Ovary (tissue), 9 donors: ENCODE measurements around the gene KDF1. TPM values are rescaled to one million over a fixed set of nuclear protein-coding genes. Genes with fewer than 3 reads are reported as not detected.
A peak's percentile ranks its signal among the peaks of the same experiment; 100 is the strongest.

Experiments
- DNase-seq, 5 donors: peaks; one replicate each; pipeline ENCODE4 v3.0.0-alpha.2; 2019 to 2020
- H3K27ac ChIP-seq, 2 donors: fragments of 200-600 bp; one replicate each; pipeline versions ENCODE4 v1.5.1 to v1.8.0; 2019 to 2022
- H3K27me3 ChIP-seq: fragments of 200-600 bp; one replicate; pipeline ENCODE4 v1.8.0; 2022
- H3K36me3 ChIP-seq: fragments of 200-600 bp; sonication (generic); one replicate; pipeline ENCODE4 v1.5.1; 2019
- H3K4me1 ChIP-seq: one replicate; pipeline ENCODE4 v1.8.1; 2013; ENCODE audit warnings: mild to moderate bottlenecking, moderate library complexity; ENCODE audit not compliant: insufficient read depth
- H3K4me3 ChIP-seq: fragments of 200-600 bp; sonication (generic); one replicate; pipeline ENCODE4 v1.5.1; 2017
- H3K9me3 ChIP-seq, 2 donors: fragments of 200-600 bp in 1 of 2; sonication (generic) in 1 of 2; one replicate each; pipeline versions ENCODE4 v1.5.1 to v1.8.1; 2013 to 2019; ENCODE audit warnings: mild to moderate bottlenecking in 1 of 2, moderate library complexity in 1 of 2
- CTCF ChIP-seq, 3 donors: fragments of 450-650 bp in 2 of 3; fragments of 200-600 bp in 1 of 3; IDR thresholded peaks; one replicate each; pipeline versions ENCODE4 v1.5.1 to v1.8.0; 2016 to 2022; ENCODE audit warnings: antibody characterized with exemption in 3 of 3, mild to moderate bottlenecking in 1 of 3
- EP300 ChIP-seq: sonication (generic); formaldehyde crosslinking; IDR thresholded peaks from one replicate; pipeline ENCODE4 v1.6.1; 2017; ENCODE audit warnings: antibody characterized with exemption
- POLR2A ChIP-seq: fragments of 450-650 bp; IDR thresholded peaks from one replicate; pipeline ENCODE4 v1.6.1; 2017; ENCODE audit warnings: antibody characterized with exemption, mild to moderate bottlenecking, moderate library complexity
- WGBS, 3 donors: extraction: QIAGEN DNeasy Blood & Tissue Kit in 1 of 3; methylation state at CpG; one replicate each; pipeline versions ENCODE4 v1.1.5 to v1.1.7; 2013 to 2017; 5-methylcytosine and 5-hydroxymethylcytosine counted together
- intact Hi-C, 4 donors: fragments of 100-400 bp; cut with DNase I; formaldehyde crosslinking; loops; one replicate each; pipeline versions ENCODE4 v1.11.0 to v1.15.1; 2022 to 2023
- polyA plus RNA-seq, 2 donors: library from polyadenylated mRNA; stranded (reverse); fragments of 200-250 nt in 1 of 2; fragments of 350-450 nt in 1 of 2; fragmentation: Illumina TruSeq in 1 of 2; extraction: RNeasy Lipid Tissue Mini Kit (QIAGEN cat#74804) in 1 of 2; gene quantifications; one replicate each; pipeline ENCODE4 v1.2.3, GENCODE V29; 2013 to 2014
- total RNA-seq, 7 donors: library from RNA; depleted of rRNA in 2 of 7; stranded (reverse); fragments of >200 nt in 2 of 7; fragmentation: NEBNext Ultra II Directional in 3 of 7; extraction: Animal tissue kit (Norgen Biotek cat#: 25700) in 3 of 7; gene quantifications; one replicate each; pipeline versions ENCODE4 v1.1.0 to v1.2.4, GENCODE V29; 2016 to 2023
- donor health status: DM: no; HTN: no; CAD: no; lungs with moderate emphysema.
- donor health status: DM: no; HTN: no; CAD: no.
- donor health status: Bipolar disorder and iron deficiency.
- donor health status: DM: yes; HTN: yes; CAD: no.
- donor health status: DM: no; HTN: no; CAD: no.
- donor health status: DM: yes; HTN: yes; CAD: no.

The KDF1 gene
- total and polyA plus RNA-seq, 9 donors = 0.08 to 11.0 (median 0.60) TPM; not detected in 4

- intact Hi-C loops = loop anchor here in 3 of 4 donors (5.0 kb wide), 3 partner anchors 44 to 99 kb away; no protein-coding TSS in a partner anchor
- Histone ChIP-seq H3K9me3 (no peaks in the 10 kb centered on the region), H3K27ac (no peak overlapping the region), H3K4me1 (peaks cover 13% of the 10 kb centered on the region), H3K27me3 (no peaks in the 10 kb centered on the region), H3K4me3 (no peak overlapping the region), H3K36me3 (no peaks in the 10 kb centered on the region)
- DNase-seq = no peak
- WGBS, 3 donors = 80 to 89% (median 89%) methylated on average over 11 of the region's 11 CpGs
- TF ChIP-seq CTCF (IDR thresholded peaks at IDR 0.05) (no peak), EP300 (no peak), POLR2A (no peak)
Measured at GRCh38 chr1:26998429-26999300, 38.4 kb upstream of the KDF1 start.

GRCh38 chr1:26996665-26997064, 36.4 kb upstream of the KDF1 start:
- 70 to 77% (median 74%) methylated on average over 4 of the region's 4 CpGs for WGBS, 3 donors
- no peaks in the 10 kb centered on the region for H3K9me3 ChIP-seq
- intact Hi-C loops = loop anchor here in 3 of 4 donors (5.0 kb wide), 3 partner anchors 46 to 101 kb away; no protein-coding TSS in a partner anchor
- H3K27me3 ChIP-seq = no peaks in the 10 kb centered on the region
- H3K4me3 ChIP-seq = no peak overlapping the region
- H3K27ac ChIP-seq = no peak overlapping the region
- TF ChIP-seq POLR2A = no peak
- no peak for TF ChIP-seq EP300
- TF ChIP-seq CTCF (IDR thresholded peaks at IDR 0.05) = no peak
- peaks cover 14% of the 10 kb centered on the region for H3K4me1 ChIP-seq
- H3K36me3 ChIP-seq = no peaks in the 10 kb centered on the region
- no peak for DNase-seq

- TF ChIP-seq CTCF (IDR thresholded peaks at IDR 0.05) (no peak), POLR2A (no peak), EP300 (no peak)
Measured at GRCh38 chr1:26996024-26996423, 35.8 kb upstream of the KDF1 start.

GRCh38 chr1:26994787-26995517, 34.7 kb upstream of the KDF1 start:
- no peak overlapping the region for H3K27ac ChIP-seq
- H3K36me3 ChIP-seq = no peaks in the 10 kb centered on the region
- no peak for DNase-seq
- H3K4me1 ChIP-seq = peaks cover 12% of the 10 kb centered on the region
- TF ChIP-seq CTCF (IDR thresholded peaks at IDR 0.05) (no peak), POLR2A (no peak), EP300 (no peak)
- 43 to 46% (median 45%) methylated on average over 15 of the region's 15 CpGs for WGBS, 3 donors
- H3K9me3 ChIP-seq = no peaks in the 10 kb centered on the region
- peak overlapping the region; percentile 67 for H3K4me3 ChIP-seq
- intact Hi-C loops = loop anchor here in 3 of 4 donors (5.0 kb wide), 3 partner anchors 47 to 102 kb away; no protein-coding TSS in a partner anchor
- H3K27me3 ChIP-seq = no peaks in the 10 kb centered on the region

More at GRCh38 chr1:26996024-26996423, 35.8 kb upstream of the KDF1 start:
- intact Hi-C loops = loop anchor here in 3 of 4 donors (5.0 kb wide), 3 partner anchors 46 to 101 kb away; no protein-coding TSS in a partner anchor
- 49 to 63% (median 50%) methylated on average over 1 of the region's 1 CpG for WGBS, 3 donors
- H3K4me3 ChIP-seq = no peak overlapping the region
- peaks cover 14% of the 10 kb centered on the region for H3K4me1 ChIP-seq
- H3K9me3 ChIP-seq = no peaks in the 10 kb centered on the region
- no peak for DNase-seq
- no peaks in the 10 kb centered on the region for H3K36me3 ChIP-seq
- no peak overlapping the region for H3K27ac ChIP-seq
- no peaks in the 10 kb centered on the region for H3K27me3 ChIP-seq
